Hepatic stellate cell (primary cell): ENCODE data around the gene SMTN.
"Not testable (repeated sequence)": the region's sequence is repeated elsewhere in the genome, so short reads cannot be mapped to it uniquely, and the experiment has no call there.

Source experiments
- DNase-seq: peaks from one replicate; pipeline ENCODE4 v3.0.0; 2011; ENCODE audit warnings: low spot score

SMTN gene

DNA sequence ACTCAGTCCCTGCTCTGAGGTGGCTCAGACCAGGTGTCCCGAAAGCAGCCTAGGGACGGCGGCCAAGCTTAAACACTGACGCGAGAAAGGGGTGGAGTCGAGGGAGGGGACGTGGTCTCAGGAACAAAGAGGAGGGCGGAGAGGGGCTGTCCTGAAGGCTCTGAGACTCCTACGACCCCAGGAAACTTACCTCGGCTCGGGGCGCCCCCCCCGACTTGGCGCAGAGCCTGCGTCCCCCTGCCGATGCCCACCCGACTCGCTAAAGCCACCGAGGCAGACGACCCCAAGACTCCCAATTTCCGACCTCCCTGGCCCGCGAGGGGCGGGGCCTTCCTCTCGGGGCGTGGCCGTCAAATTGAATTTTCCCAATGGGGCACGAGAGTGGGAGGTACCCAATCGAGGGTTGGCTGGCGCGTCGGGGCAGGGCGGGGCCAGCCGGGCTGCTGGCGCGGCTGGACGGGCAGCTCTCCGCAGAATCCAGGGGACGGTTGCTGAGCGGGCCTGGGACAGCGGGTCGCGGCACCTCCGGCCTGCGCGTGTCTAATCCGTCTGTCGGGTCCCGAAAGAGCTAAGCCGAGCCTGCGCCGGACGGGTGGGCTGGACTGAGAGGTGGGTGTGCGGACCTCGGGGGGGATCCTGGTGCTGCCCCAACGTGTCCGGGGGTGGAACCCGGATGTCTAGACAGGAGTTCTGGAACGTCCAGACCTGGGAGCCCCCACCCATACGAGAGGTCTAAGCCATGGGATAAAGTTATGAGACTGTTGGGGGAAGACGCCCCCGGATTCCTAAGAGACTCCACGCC, at the start of gene SMTN:
TSS of gene SMTN (plus strand) at position 471 of the 802 bp plus-strand sequence. CDS start 1,941 bp downstream, outside the sequence.
- DNase-seq = peak; percentile 95

DNA sequence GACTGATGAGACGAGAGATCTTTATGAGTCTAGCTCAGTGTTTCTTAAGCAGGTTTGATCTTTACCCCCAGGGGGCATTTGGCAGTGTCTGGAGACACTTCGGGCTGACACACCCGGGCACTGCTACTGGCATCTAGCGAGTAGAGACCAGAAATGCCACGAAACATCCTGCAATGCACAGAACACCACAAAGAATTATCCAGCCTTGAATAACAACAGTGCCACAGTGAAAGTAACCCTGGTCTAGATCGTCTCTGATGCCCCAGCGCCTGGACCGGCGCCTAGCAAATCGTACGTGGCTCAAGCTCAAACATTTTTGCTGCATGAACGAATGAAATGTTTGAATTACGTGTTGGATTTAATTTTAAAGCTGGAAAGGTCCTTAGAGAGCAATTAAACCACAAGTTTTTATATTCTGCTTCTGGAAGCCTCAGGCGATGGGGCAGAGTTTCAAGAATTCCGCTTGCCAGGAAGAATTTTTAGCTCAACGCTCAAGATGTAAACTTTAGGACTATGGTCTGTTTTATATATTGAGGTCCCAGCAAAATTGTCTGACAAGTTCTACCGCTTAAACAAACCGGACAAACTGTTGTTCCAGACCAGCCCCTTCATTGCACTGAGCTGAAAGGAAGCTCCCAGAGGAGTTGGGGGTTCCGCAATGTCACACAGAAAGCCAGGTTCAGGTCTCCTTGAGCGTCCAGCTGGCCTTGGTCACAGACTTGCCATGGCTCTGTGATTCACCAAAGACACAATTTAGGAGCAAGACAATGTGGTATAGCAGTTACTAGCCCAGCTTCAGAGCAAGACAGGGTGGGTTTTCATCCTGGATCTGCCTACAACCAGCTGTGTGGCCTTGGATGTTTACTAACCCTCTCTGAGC, 44.2 kb upstream of the SMTN start:
- DNase-seq = peak; percentile 34

DNA sequence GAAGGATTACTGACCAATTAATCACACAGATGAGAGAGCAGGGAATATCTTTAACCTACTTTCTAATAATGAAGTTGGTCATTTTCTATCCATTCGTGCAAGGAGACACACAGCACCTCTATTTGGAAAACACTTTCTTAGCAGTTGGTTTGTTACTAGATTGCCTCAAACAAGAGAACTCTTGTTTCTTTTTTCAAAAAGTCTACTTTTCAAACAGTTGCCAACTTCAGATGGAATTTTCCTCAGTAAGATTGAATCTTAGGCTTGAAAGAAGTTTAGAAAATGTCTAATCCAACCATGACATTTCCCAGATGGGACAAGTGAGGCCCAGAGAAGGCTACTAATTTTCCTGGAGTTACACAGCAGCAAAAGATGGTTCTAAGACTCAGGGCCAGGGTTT, 42.4 kb upstream of the SMTN start:
- no peak for DNase-seq

DNA sequence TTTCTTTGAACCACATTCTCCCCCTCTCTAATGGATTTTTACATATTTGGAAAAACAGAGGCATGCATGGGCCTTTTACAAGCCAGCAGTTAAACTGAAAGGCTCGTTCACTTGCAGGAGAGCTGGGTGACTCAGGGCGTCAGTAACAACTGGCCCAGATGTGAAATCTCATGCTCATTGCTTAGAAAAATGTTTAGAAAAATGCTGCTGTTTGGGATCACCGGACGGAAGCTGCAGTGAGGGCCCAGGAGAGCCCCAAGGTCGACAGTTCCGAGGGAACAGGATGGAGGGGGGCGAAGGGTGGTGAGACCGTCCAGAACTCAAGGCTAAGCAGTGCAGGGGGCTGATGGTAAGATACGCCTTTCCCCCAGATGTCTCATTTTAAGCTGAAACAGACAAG, 41.7 kb upstream of the SMTN start:
- DNase-seq = peak; percentile 36

DNA sequence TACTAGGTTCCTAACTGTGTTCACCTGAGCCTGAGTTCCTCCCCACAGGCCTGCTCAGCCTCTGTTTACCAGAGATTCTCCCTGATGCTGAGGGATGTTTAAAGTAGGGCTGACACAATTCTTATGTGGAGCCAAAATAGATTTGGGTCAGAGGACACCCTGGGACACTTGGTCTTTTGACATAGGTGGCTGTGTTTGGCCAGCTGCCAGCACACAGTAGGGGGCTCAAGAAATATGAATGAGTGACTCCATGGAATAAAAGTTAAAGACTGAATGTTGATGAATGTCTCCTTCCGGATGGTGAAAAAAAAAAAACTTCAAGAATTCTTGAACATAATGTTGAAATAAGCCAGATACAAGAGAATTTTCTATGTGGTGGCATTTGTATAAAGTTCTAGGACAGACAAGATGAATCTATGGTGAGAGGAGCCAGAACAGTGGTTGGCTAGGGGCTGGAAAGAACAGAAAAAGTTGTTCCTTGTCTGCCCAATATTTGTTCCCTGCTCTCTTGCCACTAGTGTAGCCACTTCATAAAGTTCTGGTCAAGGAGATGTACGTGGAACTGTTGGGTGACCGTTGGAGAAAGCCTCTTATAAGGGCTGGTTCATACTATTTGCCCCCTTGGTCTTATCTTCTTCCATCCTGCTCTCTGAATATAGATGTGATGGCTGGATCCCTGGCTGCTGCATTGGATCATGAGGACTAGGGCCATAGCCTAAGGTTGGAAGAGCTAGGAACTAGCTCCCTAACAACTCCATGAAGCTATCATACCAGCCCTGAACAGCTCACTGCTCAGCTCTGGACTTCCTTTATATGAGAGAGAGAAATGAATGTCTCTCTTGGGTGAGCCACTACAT, 40.3 kb upstream of the SMTN start:
- DNase-seq = no peak

DNA sequence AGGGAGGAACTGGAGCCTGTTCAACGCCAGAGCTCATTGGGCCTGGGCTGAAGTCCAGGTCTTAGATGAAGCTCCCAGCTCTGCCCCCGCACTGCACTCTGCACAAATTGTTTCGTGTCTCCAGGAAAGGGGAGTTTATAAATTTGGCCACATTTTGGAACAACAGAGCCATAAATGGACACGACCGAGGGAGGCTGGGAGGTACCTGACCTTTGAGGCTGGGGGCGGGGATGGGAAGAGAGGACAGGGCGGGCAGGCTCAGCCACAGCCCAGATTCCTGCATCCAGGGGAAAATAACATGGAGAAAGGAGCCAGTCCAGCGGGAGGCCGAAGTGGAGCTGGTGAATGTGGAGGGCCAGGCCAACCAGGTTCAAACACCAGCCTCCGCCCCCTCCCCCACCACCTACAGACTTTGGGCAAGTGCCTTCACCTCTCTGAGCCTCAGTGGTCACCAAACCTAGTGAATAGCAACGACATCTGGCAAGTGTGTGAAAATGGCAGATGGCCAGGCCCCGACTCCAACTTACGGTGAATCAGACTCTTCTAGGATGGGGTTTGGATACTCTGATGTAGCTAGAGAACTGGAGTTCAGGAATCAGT, 36.8 kb upstream of the SMTN start:
- no peak for DNase-seq

DNA sequence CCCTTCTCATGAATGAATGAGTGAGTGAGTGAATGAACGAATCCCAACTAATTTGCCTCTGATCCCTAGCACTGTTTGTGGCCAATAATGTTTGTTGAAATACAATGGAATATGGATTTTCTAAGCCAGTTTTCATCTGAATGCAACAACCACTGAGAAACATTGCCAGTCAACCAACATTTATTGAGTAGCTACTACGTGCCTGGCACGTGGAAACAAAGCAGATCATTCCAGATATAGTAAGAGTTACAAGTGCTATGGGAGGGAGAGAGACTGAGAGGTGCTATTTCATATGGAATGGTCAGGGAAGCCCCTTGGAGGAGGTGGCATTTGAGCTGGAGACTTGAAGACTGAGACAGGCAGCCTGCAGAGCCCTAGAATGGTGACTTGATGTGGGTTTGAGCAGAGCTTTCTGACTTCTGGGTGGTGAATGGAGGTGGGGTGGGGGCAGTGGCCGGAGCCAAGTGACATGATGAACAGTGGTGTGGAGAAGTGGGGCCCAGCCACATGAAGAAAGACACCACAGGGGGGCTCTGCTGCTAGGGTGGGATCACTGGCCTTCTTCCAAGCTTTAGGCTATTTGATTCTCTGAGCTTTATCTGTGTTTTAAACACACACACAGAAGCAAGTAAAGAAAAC, 35.1 kb upstream of the SMTN start:
- DNase-seq = no peak

DNA sequence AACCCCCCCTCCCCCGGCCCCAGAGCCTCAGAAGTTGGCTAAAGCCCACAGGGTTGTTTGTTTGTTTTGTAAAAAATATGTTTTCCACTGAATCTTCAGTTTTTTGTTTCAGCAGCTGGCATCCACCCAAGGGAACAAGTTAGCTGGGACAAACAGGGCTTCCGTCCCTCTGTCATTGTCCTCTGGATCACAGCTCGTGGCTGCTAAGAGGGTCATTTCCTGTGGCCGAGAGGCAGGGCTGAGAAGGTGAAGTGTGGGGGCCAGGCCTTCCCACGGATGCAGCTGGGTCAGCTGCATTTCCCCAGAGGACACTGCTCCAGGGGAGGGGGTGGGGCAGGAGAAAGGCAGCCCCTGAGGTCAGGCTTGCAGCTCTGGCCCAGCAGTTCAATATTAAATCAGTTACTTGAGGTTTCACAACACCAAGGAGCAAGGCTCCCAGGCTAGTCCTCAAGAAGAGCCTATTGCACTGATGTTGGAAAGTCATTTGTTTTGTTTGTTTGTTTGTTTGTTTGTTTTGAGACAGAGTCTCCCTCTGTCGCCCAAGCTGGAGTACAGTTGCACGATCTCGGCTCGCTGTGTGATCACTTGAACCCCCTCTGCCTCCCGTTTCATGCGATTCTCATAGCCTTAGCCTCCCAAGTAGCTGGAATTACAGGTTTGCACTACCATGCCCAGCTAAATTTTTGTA, 34.4 kb upstream of the SMTN start:
- no peak for DNase-seq

DNA sequence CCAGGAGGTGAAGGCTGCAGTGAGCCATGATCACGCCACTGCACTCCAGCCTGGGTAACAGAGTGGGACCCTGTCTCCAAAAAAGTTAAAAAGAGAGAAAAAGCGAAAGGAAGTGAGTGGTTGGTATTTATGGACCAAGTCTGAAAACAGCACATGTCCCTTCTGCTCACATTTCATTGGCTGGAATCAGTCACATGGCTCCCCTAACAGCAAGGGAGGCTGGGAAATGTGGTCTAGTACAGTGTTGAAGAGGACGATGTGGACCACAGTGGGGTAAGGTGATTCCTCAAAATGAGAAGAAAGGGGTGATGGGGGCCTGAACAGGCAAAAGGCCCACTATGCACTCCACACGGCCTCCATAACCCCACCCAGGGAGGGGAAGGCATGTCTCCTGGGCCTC, 32.5 kb upstream of the SMTN start:
- no peak for DNase-seq

DNA sequence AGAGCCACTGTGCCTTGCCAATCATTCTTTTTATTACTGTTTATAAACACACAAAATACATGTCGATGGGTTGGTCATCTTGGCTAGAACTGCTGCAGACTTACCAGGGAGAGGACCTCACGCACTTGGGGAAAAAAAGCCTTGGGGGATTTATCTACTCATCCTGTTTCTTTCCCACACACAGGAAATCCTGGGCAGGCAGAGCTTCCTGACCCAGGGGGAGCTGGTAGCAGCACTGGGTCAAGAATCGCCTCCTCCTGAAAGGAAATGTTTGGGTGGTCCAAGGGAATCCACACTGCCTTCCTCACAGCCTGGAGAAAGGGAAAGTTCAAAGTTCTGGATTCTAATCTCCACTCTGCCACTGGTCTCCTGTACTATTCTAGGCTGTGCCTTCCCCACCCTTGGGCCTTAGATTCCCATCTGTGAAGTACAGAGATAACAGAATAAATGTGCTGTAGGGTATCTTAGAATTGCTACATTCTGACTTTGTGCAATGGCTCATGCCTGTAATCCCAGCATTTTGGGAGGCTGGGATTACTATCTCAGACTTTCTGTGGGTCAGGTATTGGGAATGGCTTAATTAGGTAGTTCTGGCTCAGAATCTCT, 31.2 kb upstream of the SMTN start:
- no peak for DNase-seq

DNA sequence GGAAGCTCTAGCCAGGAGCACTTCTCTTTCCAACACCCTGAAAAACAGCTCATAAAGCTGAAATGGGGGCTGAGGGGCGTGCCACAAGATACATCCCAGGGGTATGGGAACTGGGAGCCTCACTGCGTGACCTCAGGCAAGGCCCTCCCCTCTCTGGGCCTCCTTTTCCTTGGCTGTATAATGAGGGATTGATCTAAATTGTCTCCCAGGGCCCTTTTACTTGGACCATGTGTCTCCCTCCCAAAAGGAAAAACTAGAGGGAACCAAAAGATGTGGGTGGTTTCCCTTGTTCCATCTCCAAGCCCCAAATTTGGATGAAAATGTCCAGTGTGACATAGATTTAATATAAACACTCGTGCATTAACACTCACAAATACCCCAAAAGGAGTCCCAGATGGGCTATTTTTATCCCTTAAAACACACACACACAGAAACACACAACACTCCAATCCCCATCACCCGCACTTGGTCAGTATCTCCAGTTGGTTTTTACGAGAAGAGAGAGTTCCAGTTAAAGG, 25.9 kb upstream of the SMTN start:
- DNase-seq = no peak

DNA sequence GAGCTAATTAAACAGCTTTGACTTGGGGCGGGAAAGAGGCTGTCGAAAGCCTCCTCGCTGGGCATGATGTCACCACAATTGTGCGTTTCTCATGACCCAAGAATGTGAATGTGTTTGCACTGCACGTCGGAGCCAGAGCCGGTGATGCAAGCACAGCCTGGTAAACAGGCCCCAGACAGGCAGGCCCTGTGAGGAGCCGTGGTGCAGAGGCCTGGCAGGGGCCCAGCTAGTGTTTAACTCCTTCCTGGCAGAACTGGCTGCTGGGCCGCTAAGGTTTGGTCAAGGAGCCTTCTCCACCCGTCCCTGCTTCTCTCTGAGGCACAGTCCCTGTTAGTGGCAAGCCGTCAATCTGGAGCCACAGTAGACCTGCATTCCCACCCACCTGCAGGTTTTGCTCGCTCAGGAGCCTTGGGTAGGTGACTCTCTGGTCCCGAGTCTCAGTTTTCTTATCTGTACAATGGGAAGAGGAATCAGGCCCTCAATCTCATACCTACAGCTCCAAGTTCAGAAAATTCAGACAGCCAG, 25.4 kb upstream of the SMTN start:
- peak; percentile 89 for DNase-seq

DNA sequence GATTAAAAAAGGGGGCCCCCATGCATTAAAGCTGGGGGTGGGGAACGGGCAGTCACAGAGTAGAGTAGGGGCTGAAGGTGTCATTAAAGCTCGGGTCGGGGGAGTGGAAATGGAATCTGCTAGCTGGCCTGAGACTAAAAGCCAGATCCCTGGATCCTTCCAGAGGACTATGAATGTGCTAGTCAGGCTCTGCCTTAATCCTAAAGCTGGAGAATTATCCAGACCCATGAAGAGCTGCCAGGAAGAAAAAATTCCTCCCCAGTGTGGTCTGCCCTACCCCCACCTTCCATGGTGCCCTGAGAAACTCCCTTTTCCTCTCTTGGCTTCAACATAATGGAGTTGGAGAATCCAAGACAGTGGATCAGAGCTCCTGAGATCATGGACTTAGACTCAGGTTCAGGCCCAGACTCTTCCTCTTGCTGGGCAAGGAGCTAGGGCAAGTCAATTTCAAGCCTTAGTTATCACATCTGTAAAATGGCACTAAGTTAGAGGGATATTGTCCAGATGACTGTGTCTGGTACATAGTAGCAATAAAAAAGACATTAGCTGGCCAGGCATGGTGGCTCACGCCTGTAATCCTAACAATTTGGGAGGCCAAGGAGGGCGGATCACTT, 24.0 kb upstream of the SMTN start:
- DNase-seq = no peak

DNA sequence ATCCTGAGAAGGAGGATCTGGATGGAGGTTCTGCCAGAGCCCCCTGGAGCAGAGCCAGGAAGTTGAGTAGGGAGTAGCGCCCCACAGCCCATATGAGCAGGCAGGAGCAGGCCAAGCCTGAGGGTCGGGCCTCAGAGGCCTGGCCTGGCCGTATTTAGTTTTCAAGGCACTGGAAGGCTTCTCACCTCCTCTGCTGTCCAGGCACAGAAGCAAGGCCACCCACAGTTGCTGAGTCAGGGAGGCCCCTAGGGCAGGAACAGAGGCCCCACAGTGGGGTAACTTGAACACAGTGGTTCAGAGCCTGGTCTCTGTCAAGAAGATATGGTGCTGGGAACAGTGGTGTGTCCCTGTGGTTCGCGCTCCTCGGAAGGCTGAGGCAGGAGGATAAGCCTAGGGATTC, 21.5 kb upstream of the SMTN start:
- not testable (repeated sequence) for DNase-seq

DNA sequence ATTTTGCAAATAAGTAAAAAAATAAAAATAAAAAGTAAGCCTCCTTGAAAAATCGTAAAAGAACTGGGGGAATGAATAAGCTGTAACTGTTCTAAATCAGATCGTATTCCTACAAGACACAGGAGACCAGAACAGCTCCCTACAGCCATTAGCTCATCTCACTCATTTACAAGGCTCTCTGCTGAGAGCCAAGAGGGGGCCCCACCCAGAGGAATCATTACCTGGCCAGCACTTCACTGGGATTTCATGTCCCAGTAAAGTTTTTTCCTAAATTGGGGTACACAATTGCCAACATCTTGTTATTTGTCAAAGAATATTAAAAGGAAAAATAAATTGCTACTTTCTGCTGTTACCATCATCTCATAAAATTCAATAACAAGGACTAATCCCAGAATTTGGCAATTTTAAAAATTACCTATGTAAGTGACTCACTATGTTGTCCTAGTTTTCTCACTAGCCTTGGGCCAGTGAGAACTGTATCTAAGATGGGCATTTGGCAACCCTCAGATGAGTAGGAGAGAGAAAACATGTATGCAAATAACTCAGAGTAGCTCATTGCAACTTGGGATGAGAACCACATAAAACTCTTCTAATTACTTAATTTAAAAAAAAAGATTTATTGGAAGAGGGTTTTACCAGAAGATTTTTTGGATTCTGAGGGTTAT, 18.4 kb upstream of the SMTN start:
- no peak for DNase-seq

DNA sequence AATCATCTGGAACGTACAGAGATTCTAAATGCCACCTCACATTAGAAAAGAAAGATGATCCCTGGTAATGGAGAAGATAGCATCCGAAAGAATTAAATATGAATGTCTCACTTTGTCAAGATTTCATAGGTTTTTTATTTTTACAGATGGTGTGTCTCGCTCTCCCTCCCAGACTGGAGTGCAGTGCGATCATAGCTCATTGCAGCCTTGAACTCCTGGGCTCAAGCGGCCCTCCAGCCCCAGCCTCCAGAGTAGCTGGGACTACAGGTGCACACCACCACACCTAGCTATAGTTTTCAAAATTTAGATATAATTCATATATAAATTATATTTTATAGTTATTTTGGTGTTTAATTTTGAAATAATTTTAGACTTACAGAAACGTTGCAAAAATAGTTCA, 16.7 kb upstream of the SMTN start:
- no peak for DNase-seq

DNA sequence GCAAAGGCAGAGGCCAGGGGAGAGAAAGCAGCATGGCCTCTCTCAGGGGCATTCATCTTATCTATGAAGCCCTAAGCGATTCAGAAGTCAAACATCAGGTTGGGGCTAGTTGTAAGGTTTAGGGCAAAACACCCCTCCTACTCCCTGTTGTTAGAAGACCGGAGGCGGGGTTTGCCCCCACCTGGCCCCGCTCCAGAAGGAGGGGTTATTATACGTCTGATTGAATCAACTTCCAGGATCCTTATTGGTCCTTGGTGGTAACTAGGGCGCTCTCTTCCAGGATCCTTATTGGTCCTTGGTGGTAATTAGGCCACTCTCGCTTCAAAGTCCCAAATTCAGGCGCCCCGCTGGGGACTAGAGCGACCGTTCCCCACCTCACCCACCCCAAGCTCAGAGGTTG, 12.1 kb upstream of the SMTN start:
- no peak for DNase-seq

DNA sequence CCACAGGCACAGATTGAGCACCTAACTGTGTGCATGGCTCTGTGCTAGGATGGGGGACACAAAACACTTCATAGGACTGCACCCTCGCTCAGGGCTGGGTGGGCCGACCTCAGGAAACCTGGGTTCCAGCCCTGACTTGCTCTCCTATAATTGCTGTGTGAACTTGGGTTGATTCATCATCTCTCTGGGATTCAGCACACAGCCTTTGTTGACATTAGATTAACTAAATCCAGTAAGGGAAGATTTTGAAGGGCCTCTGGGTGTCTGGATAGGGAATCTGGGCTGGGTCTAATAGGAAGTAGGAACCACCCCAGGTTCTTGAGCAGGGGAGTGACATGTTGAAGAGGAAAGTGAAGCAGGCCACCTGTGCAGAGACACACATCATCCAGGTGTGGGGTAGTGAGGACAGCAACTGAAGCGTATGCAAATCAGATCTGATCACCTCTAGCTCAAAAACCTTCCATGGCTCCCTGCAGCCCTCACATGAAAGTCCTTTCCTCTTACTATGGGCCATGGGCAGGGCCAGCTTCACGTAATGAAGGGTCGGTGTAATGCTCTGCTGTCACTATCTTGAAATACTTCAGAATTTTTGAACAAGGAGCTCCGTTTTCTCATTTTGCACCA, 11.3 kb upstream of the SMTN start:
- not testable (repeated sequence) for DNase-seq
